ENCODE data around the gene PRDM11.

The PRDM11 gene

GRCh38 chr11:45212566-45213315, 66.3 kb downstream of the PRDM11 start:
- no peak for DNase-seq

- no peak for DNase-seq
Measured at GRCh38 chr11:45213316-45213665, 66.9 kb downstream of the PRDM11 start.

- DNase-seq, result no peak
Measured at GRCh38 chr11:45213717-45214116, 67.3 kb downstream of the PRDM11 start.

- no peak for DNase-seq
Measured at GRCh38 chr11:45215098-45215865, 68.8 kb downstream of the PRDM11 start.

- no peak for DNase-seq
Measured at GRCh38 chr11:45216031-45216430, 69.6 kb downstream of the PRDM11 start.

- DNase-seq, result no peak
Measured at GRCh38 chr11:45216901-45217300, 70.5 kb downstream of the PRDM11 start.

- no peak for DNase-seq
Measured at GRCh38 chr11:45217991-45218390, 71.6 kb downstream of the PRDM11 start.

GRCh38 chr11:45218705-45219104, 72.3 kb downstream of the PRDM11 start:
- DNase-seq, result no peak

- DNase-seq, result no peak
Measured at GRCh38 chr11:45219411-45219810, 73.0 kb downstream of the PRDM11 start.

- no peak for DNase-seq
Measured at GRCh38 chr11:45223496-45223895, 77.1 kb downstream of the PRDM11 start.

- no peak for DNase-seq
Measured at GRCh38 chr11:45224766-45225165, 78.3 kb downstream of the PRDM11 start.

GRCh38 chr11:45225277-45225676, 78.8 kb downstream of the PRDM11 start:
- DNase-seq, result no peak

GRCh38 chr11:45225961-45226871, 79.8 kb downstream of the PRDM11 start:
- DNase-seq, result no peak

GRCh38 chr11:45226901-45227300, 80.5 kb downstream of the PRDM11 start:
- DNase-seq, result no peak

- no peak for DNase-seq
Measured at GRCh38 chr11:45227836-45228235, 81.4 kb downstream of the PRDM11 start.

- no peak for DNase-seq
Measured at GRCh38 chr11:45229401-45230020, 83.1 kb downstream of the PRDM11 start.

- DNase-seq, result no peak
Measured at GRCh38 chr11:45232341-45233080, 86.1 kb downstream of the PRDM11 start.

GRCh38 chr11:45233121-45233803, 86.8 kb downstream of the PRDM11 start:
- peak; percentile 30 to 51 for DNase-seq

- no peak for DNase-seq
Measured at GRCh38 chr11:45233804-45234170, 87.3 kb downstream of the PRDM11 start.

GRCh38 chr11:45234306-45235006, 88.0 kb downstream of the PRDM11 start:
- no peak for DNase-seq
